Measurements from ENCODE around the gene SAMD10. TPM values are rescaled to one million over a fixed set of nuclear protein-coding genes. Genes with fewer than 3 reads are reported as not detected.

Gene SAMD10
- total and polyA plus RNA-seq, 10 of the 15 experiments (the other 5 are each of a cell fraction or from before 2014, with no cell fraction given): 1.3 to 51.4 (median 17.9) TPM

DNA sequence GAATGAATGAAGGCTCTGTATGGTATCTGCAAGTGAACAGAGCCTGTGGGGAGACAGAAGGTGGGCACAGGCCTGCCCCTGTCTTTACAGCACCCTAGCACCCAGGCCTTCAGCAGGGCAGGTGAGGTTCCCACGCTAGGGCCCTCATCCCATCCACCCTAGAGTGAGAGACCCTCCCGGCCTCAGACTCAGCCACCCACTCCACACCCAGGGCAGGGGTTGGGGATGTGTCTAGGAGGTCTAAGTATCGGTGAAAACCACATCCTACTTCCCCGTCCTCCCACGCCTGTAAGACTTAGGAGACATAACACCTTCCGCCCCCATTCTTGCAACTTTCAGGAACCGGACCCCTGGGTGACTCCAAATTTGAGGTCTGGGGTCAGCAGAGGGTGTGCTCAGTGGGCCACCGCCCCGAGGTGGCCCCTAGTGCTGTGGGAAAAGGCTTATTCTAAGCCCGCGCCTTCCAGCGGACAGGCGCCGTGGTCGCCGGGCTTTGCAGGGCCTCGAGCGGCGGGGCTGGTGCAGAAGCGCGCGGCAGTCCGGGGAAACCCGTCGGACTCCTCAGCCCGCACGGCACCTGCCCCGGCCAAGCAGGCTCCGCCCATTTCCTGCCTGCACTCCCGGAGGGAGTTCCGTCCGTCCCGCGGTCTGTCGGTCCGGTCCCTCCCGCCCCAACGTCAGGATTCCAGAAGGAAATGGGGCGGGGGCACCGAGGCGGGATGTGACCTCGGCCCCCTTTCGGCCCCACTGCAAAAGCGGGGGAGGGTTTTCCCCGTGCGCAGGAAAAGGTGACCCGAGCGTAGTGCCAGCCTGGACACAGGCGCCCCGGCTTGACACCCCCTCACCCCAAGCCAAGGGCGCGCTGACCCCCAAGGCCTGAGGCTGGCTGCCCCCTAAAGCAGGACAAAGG is 868 bp downstream of the SAMD10 start (continued):
- peak; percentile 77 to 96 for TF ChIP-seq BHLHE40 (IDR thresholded peaks at IDR 0.05; ENCODE audit: borderline replicate concordance in 1 of 2, low read depth in 2 of 2, low read length in 1 of 2)
- peak; percentile 77; the same call in 1 of the 2 replicates for TF ChIP-seq LARP7 (IDR thresholded peaks at IDR 0.05)
- TF ChIP-seq TAF1 (IDR thresholded peaks at IDR 0.05; ENCODE audit: borderline replicate concordance, low read depth, low read length): peak; percentile 77
- peak; percentile 71; the same call in 1 of the 2 replicates for TF ChIP-seq CBFB (IDR thresholded peaks at IDR 0.05; ENCODE audit: low read depth)
- TF ChIP-seq, protein P1, sequence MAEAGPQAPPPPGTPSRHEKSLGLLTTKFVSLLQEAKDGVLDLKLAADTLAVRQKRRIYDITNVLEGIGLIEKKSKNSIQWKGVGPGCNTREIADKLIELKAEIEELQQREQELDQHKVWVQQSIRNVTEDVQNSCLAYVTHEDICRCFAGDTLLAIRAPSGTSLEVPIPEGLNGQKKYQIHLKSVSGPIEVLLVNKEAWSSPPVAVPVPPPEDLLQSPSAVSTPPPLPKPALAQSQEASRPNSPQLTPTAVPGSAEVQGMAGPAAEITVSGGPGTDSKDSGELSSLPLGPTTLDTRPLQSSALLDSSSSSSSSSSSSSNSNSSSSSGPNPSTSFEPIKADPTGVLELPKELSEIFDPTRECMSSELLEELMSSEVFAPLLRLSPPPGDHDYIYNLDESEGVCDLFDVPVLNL (IDR thresholded peaks at IDR 0.05; ENCODE audit: low read depth, low read length): 0 out of 2 replicates have a peak, but pooled peaks have one; percentile 13
- TF ChIP-seq, protein P2, sequence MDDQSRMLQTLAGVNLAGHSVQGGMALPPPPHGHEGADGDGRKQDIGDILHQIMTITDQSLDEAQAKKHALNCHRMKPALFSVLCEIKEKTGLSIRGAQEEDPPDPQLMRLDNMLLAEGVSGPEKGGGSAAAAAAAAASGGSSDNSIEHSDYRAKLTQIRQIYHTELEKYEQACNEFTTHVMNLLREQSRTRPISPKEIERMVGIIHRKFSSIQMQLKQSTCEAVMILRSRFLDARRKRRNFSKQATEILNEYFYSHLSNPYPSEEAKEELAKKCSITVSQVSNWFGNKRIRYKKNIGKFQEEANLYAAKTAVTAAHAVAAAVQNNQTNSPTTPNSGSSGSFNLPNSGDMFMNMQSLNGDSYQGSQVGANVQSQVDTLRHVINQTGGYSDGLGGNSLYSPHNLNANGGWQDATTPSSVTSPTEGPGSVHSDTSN (IDR thresholded peaks at IDR 0.05; ENCODE audit: insufficient replicate concordance, low read depth, low read length): no peak
- TF ChIP-seq CHD4 (IDR thresholded peaks at IDR 0.05): no peak
- no peak for TF ChIP-seq ZNF384 (IDR thresholded peaks at IDR 0.05; ENCODE audit: borderline replicate concordance, low read depth, low read length)
- TF ChIP-seq CREM (IDR thresholded peaks at IDR 0.05; ENCODE audit: low read depth): peak; percentile 61
- TF ChIP-seq RAD21 (IDR thresholded peaks at IDR 0.05; ENCODE audit: insufficient read depth, low read depth, low read length): no peak
- peak; percentile 92 for TF ChIP-seq EED (IDR thresholded peaks at IDR 0.05; ENCODE audit: low read depth)
- no peak for TF ChIP-seq ZNF207 (IDR thresholded peaks at IDR 0.05; ENCODE audit: borderline replicate concordance)
- TF ChIP-seq NR2C1 (IDR thresholded peaks at IDR 0.05): no peak
- TF ChIP-seq SPI1 (IDR thresholded peaks at IDR 0.05; ENCODE audit: borderline replicate concordance, insufficient read depth, low read depth, low read length): peak; percentile 2; the same call in 1 of the 2 replicates
- no peak for TF ChIP-seq HDGF (IDR thresholded peaks at IDR 0.05)
- TF ChIP-seq BMI1 (IDR thresholded peaks at IDR 0.05; ENCODE audit: borderline replicate concordance): peak; percentile 41; the same call in 1 of the 2 replicates
- TF ChIP-seq, protein P3, sequence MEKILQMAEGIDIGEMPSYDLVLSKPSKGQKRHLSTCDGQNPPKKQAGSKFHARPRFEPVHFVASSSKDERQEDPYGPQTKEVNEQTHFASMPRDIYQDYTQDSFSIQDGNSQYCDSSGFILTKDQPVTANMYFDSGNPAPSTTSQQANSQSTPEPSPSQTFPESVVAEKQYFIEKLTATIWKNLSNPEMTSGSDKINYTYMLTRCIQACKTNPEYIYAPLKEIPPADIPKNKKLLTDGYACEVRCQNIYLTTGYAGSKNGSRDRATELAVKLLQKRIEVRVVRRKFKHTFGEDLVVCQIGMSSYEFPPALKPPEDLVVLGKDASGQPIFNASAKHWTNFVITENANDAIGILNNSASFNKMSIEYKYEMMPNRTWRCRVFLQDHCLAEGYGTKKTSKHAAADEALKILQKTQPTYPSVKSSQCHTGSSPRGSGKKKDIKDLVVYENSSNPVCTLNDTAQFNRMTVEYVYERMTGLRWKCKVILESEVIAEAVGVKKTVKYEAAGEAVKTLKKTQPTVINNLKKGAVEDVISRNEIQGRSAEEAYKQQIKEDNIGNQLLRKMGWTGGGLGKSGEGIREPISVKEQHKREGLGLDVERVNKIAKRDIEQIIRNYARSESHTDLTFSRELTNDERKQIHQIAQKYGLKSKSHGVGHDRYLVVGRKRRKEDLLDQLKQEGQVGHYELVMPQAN (conservative IDR thresholded peaks at IDR 0.05): peak; percentile 54; the same call in 1 of the 2 replicates
- no peak for TF ChIP-seq PAX8 (IDR thresholded peaks at IDR 0.05)
- no peak for TF ChIP-seq CBX5 (IDR thresholded peaks at IDR 0.05; ENCODE audit: low read depth)
- TF ChIP-seq SIN3A (IDR thresholded peaks at IDR 0.05; ENCODE audit: low read depth, low read length): peak; percentile 47; the same call in 1 of the 2 replicates
- TF ChIP-seq, protein P4, sequence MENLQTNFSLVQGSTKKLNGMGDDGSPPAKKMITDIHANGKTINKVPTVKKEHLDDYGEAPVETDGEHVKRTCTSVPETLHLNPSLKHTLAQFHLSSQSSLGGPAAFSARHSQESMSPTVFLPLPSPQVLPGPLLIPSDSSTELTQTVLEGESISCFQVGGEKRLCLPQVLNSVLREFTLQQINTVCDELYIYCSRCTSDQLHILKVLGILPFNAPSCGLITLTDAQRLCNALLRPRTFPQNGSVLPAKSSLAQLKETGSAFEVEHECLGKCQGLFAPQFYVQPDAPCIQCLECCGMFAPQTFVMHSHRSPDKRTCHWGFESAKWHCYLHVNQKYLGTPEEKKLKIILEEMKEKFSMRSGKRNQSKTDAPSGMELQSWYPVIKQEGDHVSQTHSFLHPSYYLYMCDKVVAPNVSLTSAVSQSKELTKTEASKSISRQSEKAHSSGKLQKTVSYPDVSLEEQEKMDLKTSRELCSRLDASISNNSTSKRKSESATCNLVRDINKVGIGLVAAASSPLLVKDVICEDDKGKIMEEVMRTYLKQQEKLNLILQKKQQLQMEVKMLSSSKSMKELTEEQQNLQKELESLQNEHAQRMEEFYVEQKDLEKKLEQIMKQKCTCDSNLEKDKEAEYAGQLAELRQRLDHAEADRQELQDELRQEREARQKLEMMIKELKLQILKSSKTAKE (IDR thresholded peaks at IDR 0.05; ENCODE audit: low read depth, poor library complexity, severe bottlenecking): peak; percentile 65
- 0 out of 2 replicates have a peak, but pooled peaks have one; percentile 68 for TF ChIP-seq ZBED1 (IDR thresholded peaks at IDR 0.05; ENCODE audit: borderline replicate concordance)
- peak; percentile 89 to 92 for TF ChIP-seq IKZF2 (IDR thresholded peaks at IDR 0.05)
- no peak for TF ChIP-seq CHD2 (IDR thresholded peaks at IDR 0.05; ENCODE audit: borderline replicate concordance, low read depth, low read length)

All from GM12878 (cell line).